HG02943 (cell line): Measurements from ENCODE around the gene TDRD12.
"Not testable (repeated sequence)": the region's sequence is repeated elsewhere in the genome, so short reads cannot be mapped to it uniquely, and the experiment has no call there.

Source experiments
- ATAC-seq: cut with Tn5 transposase; IDR thresholded peaks from one replicate; pipeline ENCODE4 v1.9.1; 2021; ENCODE audit warnings: mild to moderate bottlenecking, low read depth, moderate library complexity; ENCODE audit not compliant: unreplicated experiment

TDRD12 gene

DNA sequence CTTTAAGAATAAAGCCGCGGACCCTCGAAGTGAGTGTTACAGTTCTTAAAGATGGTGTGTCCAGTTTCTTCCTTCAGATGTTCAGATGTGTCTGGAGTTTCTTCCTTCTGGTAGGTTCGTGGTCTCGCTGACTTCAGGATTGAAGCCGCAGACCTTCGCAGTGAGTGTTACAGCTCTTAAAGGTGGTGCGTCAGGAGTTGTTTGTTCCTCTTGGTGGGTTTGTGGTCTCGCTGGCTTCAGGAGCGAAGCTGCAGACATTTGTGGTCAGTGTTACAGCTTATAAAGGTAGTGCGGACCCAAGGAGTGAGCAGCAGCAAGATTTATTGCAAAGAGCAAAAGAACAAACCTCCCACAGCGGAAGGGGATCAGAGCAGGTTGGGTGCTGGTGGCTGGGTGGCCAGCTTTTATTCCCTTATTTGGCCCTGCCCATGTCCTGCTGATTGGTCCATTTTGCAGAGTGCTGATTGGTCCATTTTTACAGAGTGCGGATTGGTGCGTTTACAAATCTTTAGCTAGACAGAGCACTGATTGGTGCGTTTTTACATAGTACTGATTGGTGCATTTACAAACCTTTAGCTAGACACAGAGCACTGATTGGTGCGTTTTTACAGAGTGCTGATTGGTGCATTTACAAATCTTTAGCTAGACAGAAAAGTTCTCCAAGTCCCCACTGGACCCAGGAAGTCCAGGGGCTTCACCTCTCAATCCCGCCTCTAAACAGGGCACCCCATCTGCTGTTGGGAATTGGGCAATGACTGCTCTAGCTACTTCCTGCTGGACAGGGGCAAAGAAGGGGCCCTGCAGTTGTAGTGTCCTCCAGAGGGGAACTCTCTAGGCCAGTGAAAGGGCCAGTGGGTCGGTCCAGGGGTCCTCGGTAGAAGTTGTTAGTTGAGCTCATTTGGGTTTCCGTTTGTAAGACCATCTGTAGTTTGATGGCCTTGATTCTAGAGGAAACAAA lies 26.1 kb upstream of the TDRD12 start:
- ATAC-seq: not testable (repeated sequence)

DNA sequence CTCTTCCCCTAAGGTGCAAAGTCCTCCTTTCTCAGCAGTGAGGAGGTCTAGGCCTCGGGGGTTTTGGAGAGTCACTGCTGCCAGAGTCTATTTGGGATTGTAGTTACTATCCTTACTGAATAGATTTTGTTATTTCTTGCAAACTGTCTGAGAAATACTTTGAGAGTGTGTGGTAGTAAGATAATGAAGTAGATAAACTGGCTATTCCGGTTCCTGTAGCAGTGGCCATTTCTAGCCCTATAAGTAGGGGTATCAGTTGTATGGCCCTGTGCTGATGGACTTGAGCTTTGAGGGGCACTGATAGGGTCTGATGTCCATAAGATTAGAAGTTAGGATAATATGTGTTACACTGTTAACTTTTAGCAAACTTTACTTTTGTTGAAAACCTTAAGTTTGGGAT lies 25.3 kb upstream of the TDRD12 start:
- not testable (repeated sequence) for ATAC-seq

DNA sequence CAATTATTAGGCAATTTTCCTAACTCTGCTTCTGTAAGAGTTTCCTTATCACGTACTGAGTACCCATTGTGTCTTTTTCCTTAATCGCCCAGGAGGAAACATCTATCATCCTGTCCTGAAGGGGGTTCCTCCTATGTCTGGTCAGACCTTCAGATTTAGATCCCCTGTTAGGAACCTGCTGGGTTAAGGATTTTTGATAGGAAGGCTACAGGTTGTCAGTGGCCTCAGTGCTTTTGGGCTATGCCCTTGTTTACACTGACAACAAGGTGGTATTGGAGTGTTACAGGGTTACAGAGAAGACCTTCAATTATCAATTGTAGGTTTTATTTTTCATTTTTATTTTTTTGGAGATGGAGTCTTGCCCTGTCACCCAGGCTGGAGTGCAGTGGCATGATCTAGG lies 24.7 kb upstream of the TDRD12 start:
- not testable (repeated sequence) for ATAC-seq

DNA sequence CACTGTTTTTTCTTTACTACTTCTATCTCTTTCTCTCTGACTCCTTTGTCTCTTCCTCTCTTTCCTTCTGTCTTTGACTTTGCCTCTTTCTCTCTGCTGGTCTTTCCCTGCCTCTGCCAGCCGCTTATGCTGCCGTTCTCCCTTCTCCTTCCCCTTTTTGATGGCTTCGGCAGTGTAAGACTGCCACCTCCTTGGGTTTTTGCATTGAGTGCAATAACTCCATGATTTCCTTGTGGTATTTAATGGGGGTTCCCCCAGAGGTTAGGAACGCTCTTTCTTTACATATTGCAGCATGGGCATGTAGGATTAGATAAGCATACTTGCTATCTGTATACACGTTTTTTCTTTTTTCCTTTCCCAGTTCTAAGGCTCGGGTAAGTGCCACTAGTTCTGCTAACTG lies 24.1 kb upstream of the TDRD12 start:
- ATAC-seq: not testable (repeated sequence)

DNA sequence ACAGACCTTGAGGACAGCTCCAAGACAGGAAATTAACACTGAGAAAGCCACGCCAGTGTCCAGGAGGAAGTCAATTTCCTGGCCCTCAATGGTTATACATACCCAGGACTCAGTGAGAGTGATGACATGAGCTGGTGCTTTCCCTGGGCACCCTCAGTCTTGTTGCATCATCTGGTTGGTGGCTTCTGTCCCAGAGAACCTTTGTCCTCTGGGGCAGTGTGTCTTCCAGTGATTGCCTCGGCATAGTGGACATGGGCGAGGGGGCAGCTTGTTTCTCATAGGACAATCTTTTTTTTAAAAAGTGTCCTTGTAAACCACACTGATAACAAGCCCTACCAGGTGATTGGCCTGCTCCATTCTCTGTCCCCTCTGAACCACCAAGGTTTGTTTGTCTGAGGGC lies 22.8 kb upstream of the TDRD12 start:
- not testable (repeated sequence) for ATAC-seq

DNA sequence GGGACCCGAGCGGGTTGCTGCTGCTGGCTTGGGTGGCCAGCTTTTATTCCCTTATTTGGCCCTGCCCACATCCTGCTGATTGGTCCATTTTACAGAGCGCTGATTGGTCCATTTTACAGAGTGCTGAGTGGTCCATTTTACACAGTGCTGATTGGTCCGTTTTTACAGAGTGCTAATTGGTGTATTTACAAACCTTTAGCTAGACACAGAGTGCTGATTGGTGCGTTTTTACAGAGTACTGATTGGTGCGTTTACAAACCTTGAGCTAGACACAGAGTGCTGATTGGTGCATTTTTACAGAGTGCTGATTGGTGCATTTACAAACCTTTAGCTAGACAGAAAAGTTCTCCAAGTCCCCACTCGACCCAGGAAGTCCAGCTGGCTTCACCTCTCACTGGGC lies 19.4 kb upstream of the TDRD12 start:
- not testable (repeated sequence) for ATAC-seq

DNA sequence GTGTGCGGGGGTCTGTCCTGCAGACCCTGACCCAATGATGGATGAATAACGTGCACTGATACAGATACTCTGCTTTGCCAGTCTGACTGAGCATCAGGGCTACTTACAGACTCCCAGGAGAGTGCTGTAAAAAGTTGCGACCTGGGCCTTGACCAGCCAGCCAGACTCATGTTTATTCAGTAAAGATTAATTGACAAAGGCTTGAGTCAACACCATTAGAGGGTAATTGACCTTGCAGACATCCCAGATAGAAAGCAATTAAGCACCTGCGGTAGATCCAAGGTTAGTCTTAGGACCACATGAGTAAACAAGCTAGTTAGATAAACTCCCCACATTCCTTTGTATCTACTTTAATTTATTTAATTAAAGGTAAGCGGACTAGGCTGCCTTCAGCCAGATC lies 17.6 kb upstream of the TDRD12 start:
- no peak for ATAC-seq

DNA sequence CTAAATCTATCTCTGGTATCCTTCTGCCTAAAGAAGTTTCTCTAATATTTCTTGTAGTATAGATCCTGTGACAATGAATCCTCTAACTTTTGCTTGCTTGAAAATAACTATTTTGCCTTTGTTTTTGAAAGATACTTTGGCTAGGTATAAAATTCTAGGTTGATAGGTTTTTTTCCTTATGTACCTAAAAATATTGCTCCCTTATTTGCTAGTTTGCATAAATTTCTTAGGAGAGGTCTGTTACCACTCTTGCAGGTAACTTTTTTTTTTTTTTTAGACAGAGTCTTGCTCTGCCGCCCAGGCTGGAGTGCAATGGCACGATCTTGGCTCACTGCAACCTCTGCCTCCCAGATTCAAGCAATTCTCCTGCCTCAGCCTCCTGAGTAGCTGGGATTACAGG lies 15.6 kb upstream of the TDRD12 start:
- not testable (repeated sequence) for ATAC-seq

DNA sequence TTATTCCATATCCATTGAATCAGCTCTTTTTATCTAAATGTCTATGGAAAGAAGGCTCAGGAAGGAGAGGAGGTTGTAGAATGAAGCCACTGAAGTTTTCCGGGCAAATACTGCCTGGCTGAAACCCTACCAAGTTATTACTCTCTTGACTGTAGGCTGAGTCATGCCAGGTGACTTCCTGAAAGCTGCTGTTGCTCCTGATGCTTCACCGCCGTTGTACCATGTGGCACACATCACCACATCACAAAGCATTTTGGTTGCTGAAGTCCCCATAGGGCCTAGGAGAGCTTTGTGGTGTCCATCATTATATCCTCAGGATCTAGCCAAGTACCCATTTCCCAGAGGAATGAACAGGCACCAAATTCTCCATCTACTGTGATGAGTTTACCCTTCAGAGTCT lies 11.1 kb upstream of the TDRD12 start:
- no peak for ATAC-seq

DNA sequence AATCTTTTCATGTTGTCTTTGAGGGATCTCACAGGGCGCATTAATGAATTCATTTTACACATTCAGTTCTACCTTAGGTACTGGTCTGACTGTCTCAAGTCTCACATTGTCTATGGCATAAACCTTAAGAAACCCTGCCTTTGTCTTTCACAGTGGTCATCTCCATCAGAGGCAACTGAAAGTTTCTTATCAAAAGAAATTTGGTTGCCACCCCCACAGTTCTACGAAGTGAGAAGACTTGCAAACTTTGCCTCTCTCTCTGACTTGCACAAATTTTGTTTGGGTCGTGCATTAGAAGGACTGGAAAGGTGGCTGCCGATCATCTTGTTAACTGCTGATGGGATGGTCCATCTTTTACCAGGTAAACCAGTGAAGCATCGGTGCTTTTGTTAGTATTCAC lies 10.5 kb upstream of the TDRD12 start:
- ATAC-seq: no peak

DNA sequence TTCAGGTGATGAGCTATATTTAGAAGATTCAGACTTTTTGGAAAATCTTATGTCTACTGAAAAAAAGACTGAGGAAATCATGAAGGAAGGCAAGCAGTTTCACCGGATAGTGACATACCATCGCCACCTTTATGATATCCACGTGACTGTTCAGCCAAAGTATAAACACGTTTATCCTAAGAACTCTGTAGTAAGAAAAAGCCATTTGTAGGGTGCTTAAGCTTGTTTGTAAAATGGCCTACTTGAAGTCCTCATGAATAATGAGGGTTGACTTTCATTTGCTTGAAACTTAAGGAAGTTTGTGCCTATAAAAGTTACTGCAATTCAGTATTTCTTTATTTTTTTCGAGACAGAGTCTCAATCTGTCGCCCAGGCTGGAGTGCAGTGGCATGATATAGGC lies 7.8 kb upstream of the TDRD12 start:
- ATAC-seq: no peak

DNA sequence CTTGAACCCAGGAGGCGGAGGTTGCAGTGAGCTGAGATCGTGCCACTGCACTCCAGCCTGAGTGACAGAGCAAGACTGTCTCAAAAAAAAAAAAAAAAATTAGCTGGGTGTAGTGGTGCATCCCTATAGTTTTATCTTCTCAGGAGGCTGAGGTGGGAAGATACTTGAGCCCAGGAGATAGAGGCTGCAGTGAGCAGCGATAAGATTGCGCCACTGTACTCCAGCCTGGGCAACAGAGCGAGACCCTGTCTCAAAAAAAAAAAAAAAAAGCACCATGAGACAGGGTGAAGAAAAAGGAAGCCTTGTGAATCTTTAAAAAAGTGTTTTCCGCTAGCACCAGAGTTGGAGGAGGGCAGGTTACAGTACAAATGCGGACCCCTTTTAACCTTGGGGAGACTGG lies 3.4 kb upstream of the TDRD12 start:
- ATAC-seq: not testable (repeated sequence)

DNA sequence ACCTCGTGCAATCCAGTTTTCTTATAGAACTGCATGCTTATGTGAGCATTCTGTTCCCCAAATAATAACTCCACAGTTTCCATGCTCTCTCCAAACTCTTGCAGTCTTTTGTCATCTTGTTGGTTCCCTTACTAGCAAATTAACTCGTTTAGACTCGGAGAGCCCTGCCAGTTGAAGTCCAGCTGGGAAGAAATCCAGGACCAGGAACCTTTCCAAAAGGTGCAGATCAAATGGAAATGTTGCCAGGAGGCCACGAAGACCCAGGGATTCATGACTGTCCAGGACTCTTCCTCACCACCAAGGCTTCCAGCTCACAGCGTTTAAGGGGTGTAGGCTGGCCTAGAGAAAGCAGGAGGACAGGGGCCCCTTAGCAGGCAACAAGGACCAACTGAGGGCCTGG lies 2.1 kb upstream of the TDRD12 start:
- no peak for ATAC-seq

DNA sequence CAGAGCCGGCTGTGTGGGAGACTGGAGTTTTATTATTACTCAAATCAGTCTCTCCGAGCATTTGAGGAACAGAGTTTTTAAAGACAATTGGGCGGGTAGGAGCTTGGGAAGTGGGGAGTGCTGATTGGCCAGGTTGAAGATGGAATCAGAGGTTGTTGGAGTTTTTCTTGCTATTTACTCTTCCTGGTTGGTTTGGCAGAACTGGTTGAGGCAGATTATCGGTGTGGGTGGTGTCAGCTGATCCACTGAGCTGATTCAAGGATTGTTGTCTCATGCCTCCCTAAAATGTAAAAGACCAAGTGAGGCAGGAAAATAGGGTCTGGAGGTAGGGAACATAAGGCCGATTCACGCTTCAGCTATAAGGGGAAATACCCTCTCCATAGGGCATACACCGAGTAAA lies 1.3 kb upstream of the TDRD12 start:
- no peak for ATAC-seq

DNA sequence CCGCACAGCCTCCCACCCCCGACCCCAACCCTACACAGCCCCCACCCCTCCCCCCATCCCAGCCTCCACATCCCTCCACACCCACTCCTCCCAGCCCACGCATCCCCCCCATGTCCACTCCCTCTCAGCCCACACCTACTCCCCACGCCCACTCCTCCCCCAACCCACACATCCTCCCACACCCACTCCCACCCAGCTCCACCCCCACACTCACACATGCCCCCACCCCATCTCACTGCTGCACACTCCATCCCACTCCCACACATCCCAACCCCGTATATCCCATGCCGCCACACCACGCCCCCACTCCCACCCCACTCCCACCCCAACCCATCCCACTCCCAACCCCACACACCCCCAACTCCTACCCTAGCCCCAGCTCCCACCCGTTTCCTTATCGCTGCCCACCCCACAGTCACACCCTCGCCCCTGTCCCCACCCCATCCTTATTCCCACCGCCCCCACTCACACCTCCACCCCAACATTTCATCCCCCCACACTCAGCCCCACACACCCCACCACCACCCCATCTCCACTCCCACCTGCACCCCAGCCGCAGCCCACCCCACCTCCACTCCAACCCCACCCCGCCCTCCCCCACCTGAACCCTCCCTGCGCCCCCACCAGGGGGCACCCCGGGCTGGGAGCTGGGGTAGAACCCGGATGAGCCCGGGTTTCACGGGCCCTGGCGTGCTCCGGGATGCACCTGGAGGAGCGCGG lies 809 bp downstream of the TDRD12 start:
- ATAC-seq: no peak

DNA sequence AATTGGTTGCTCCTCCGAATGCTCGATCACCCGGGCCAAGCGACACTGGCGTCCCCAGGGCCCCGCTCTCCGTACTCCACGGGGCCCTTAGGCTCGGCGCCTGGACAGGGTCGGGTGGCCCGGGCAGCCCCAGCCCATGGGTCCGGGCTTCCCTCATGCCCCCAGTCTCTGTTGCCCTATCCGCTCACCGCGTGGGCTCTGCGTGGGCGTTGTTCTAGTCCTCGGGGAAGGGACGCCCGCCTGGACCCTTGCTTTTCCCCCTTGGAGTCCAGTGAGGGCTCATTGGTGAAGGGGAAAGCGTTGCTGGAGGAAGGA lies 1.3 kb downstream of the TDRD12 start:
- no peak for ATAC-seq

DNA sequence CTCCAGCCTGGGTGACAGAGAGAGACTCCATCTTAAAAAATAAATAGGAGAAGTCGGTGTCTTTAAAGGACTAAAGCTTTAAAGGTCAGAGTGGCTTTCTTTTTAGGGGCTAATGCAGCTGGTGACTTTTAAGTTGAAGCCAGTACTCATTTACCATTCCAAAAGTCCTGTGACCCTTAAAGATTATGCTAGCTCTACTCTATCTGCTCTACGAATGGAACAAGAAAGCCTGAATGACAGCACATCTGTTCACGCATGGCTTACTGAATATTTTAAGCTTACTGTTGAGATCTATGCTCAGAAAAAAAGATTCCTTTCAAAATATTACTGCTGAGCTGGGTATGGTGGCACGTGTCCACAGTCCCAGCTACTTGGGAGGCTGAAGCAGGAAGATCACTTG lies 16.4 kb downstream of the TDRD12 start:
- no peak for ATAC-seq

DNA sequence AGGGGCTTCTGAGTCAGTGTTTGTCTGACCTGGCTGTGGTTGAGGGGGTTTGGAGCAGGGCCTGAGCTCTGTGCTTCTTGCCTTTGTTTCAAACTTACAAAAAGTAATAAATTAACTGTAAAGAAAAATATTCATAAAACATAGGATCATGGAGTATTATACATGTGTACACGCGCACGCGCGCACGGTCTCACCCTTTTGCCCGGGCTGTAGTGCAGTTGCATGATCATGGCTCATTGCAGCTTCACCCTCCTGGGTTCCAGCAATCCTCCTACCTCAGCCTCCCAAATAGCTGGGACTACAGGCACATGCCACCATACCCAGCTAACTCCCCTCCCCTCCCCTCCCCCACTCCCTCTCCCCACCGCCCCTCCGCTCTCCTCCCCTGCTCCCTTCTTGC lies 23.5 kb downstream of the TDRD12 start:
- ATAC-seq: no peak

DNA sequence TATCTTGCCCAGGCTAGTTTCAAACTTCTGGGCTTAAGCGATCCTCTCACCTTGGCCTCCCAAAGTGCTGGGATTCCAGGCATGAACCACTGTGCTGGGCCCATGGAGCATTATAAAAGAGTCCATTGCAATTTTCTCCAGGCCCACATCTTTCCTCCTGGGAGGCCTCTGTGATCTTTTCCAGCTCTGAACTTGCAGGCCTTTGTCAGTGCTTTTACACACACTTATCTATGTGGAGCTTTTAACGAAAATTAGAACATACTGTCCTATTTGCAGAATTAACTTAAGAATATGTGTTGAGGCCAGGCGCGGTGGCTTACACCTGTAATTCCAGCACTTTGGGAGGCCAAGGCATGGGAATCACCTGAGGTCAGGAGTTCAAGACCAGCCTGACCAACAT lies 23.9 kb downstream of the TDRD12 start:
- ATAC-seq: no peak

DNA sequence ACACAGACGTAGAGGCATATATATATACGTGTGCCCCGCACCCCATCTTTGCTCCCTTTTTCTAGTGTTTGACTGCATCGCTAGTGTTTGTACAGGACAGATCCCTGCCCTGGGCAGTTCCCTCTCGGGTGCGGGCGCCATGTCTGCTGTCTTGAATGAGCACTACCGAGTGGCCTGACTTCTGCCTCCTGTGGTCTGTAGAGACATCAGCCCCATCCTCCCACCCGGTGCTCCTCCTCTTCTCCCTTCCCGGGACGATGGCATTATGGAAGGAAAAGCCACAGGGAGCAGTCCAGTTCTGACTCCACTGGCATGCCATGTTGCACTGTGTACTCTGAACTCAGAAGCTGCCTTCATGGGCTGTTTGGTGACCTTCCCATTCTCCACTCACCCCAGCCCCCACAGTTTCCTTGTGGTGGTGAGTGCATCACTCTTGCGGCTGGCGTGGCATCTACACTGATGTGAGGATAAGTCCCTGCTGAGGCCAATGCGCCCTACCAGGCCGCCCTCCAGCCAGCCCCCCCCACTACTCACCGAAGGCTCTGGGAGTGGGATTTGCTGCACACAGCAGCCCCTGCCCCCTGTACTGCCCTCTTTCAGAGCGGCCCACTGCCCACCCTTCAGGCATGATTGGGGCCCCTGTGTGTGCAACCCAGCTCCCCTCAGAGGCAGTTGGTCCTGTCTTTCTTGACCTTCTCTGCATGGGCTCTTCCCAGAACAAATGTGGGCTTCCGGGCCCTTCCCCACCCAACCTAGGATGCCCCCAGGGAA lies 25.2 kb downstream of the TDRD12 start:
- ATAC-seq: no peak

DNA sequence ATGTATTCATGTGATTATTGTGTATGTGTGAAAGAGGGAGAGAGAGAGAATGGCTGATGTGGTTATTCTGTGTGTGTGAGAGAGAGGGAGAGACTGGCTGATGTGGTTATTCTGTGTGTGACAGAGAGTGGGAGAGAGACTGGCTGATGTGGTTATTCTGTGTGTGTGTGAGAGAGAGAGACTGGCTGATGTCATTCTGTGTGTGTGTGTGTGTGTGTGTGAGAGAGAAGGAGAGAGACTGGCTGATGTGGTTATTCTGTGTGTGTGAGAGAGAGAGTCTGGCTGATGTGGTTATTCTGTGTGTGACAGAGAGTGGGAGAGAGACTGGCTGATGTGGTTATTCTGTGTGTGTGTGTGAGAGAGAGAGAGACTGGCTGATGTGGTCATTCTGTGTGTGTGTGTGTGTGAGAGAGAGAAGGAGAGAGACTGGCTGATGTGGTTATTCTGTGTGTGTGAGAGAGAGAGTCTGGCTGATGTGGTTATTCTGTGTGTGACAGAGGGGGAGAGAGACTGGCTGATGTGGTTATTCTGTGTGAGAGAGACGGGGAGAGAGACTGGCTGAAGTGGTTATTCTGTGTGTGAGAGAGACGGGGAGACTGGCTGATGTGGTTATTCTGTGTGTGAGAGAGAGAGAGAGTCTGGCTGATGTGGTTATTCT lies 26.2 kb downstream of the TDRD12 start:
- not testable (repeated sequence) for ATAC-seq
